HuH-7.5 (cell line): Measurements from ENCODE around the gene PDE8A.
"Not testable (repeated sequence)": the region's sequence is repeated elsewhere in the genome, so short reads cannot be mapped to it uniquely, and the experiment has no call there.

Experiments used
- DNase-seq: peaks from one replicate; pipeline ENCODE4 v3.0.0; 2011; ENCODE audit warnings: low spot score

The PDE8A gene

GRCh38 chr15:85010386-85011159, 28.9 kb downstream of the PDE8A start:
- no peak for DNase-seq

- DNase-seq, result no peak
Measured at GRCh38 chr15:85011160-85011571, 29.5 kb downstream of the PDE8A start.

- DNase-seq, result not testable (repeated sequence)
Measured at GRCh38 chr15:85011724-85012123, 30.1 kb downstream of the PDE8A start.

GRCh38 chr15:85013785-85014184, 32.1 kb downstream of the PDE8A start:
- DNase-seq, result no peak

- DNase-seq, result no peak
Measured at GRCh38 chr15:85014932-85015331, 33.3 kb downstream of the PDE8A start.

- DNase-seq, result no peak
Measured at GRCh38 chr15:85016275-85016674, 34.6 kb downstream of the PDE8A start.

GRCh38 chr15:85019815-85020590, 38.3 kb downstream of the PDE8A start:
- DNase-seq, result no peak

- no peak for DNase-seq
Measured at GRCh38 chr15:85021409-85021808, 39.8 kb downstream of the PDE8A start.

GRCh38 chr15:85022860-85023403, 41.3 kb downstream of the PDE8A start:
- DNase-seq, result no peak

GRCh38 chr15:85024003-85024402, 42.3 kb downstream of the PDE8A start:
- no peak for DNase-seq

- no peak for DNase-seq
Measured at GRCh38 chr15:85024509-85025336, 43.1 kb downstream of the PDE8A start.

GRCh38 chr15:85025516-85026251, 44.0 kb downstream of the PDE8A start:
- DNase-seq, result no peak

GRCh38 chr15:85026304-85027032, 44.8 kb downstream of the PDE8A start:
- no peak for DNase-seq

- DNase-seq, result no peak
Measured at GRCh38 chr15:85027033-85027380, 45.4 kb downstream of the PDE8A start.

- no peak for DNase-seq
Measured at GRCh38 chr15:85027421-85027820, 45.8 kb downstream of the PDE8A start.

- DNase-seq, result no peak
Measured at GRCh38 chr15:85028416-85028815, 46.8 kb downstream of the PDE8A start.

- DNase-seq, result no peak
Measured at GRCh38 chr15:85029221-85029620, 47.6 kb downstream of the PDE8A start.

GRCh38 chr15:85030301-85030929, 48.8 kb downstream of the PDE8A start:
- no peak for DNase-seq

- no peak for DNase-seq
Measured at GRCh38 chr15:85031086-85031943, 49.7 kb downstream of the PDE8A start.
